Hair follicle dermal papilla cell (primary cell): ENCODE results near the gene SYNGR4. TPM values are rescaled to one million over a fixed set of nuclear protein-coding genes. Genes with fewer than 3 reads are reported as not detected.

Experiments
- total RNA-seq: library from RNA; depleted of rRNA; stranded (reverse); fragments of >200 nt; gene quantifications from 2 replicates; pipeline ENCODE4 v1.2.3, GENCODE V29; 2012

The SYNGR4 gene, protein sequence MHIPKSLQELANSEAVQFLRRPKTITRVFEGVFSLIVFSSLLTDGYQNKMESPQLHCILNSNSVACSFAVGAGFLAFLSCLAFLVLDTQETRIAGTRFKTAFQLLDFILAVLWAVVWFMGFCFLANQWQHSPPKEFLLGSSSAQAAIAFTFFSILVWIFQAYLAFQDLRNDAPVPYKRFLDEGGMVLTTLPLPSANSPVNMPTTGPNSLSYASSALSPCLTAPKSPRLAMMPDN
- not detected in 2 replicates for total RNA-seq

DNA sequence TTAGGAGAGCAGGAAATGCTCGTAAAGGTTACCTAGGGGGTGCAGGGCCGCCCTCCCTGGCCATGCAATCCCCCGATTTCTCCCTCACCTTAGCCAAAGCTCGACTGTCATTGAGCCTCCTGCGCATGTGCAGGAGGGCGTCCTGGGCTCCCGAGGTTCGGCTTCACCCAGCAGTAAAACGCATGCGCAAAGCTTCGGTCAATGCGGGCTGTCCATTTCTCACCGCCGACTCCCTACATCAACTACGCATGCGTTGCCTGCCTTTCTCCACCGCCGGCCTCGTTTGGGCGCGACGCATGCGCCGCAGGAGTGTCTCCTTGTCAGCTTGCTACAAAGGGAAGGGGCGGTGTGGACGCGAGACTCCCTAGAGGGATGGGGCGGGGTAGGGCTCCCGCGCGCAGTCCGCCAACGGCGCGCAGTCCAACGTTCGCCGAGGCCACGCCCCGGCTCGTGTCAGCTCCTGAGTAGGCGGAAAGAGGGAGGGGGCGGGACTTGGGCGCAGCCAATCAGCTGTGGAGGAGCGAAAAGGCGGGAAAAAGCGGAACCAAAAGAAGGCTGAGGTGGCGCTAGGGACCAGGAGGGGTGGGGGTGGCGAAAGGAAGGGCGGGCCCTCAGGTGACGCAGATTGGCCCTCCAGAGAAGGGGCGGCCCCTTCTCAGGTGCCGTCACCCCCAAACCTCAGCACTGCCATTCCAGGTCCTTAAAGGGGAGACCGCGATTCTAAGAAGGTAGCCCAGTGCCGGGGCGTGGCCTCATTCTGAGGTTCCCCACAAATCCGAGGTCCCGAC is at the start of gene SYNGR4, which contains the start of gene TMEM143:
TSS of gene SYNGR4 (plus strand) at position 558 of the 788 bp plus-strand sequence. CDS start 1,476 bp downstream, outside the sequence.
TSS of gene TMEM143 (minus strand) at position 131 of the 788 bp plus-strand sequence. CDS start at position 111, 20 bp downstream.

DNA sequence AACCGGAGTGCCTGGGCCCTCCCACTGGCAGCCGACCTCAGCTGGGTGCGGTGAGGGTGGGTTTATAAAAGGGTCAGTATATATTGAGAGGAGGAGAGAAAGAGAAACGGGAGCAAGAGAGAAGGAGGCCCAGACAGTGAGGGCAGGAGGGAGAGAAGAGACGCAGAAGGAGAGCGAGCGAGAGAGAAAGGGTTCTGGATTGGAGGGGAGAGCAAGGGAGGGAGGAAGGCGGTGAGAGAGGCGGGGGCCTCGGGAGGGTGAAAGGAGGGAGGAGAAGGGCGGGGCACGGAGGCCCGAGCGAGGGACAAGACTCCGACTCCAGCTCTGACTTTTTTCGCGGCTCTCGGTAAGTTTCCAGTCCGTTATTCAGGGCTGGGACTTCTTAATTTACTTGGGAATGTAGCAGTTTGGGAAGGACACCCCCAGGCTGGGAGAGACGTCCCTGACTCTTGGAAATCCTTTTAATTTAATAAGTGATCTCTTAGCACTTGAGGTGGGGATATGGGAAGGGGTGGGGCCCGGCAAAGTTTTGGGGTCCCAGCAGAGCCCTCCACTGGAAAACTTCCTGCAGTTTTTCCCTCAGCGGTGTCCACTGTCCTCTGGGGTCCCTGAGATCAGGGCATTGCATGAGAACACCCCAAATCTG is 38.8 kb upstream of the SYNGR4 start, which contains the start of gene EMP3:
TSS of gene EMP3 (plus strand) at position 288 of the 646 bp plus-strand sequence. CDS start 1,293 bp downstream, outside the sequence.

DNA sequence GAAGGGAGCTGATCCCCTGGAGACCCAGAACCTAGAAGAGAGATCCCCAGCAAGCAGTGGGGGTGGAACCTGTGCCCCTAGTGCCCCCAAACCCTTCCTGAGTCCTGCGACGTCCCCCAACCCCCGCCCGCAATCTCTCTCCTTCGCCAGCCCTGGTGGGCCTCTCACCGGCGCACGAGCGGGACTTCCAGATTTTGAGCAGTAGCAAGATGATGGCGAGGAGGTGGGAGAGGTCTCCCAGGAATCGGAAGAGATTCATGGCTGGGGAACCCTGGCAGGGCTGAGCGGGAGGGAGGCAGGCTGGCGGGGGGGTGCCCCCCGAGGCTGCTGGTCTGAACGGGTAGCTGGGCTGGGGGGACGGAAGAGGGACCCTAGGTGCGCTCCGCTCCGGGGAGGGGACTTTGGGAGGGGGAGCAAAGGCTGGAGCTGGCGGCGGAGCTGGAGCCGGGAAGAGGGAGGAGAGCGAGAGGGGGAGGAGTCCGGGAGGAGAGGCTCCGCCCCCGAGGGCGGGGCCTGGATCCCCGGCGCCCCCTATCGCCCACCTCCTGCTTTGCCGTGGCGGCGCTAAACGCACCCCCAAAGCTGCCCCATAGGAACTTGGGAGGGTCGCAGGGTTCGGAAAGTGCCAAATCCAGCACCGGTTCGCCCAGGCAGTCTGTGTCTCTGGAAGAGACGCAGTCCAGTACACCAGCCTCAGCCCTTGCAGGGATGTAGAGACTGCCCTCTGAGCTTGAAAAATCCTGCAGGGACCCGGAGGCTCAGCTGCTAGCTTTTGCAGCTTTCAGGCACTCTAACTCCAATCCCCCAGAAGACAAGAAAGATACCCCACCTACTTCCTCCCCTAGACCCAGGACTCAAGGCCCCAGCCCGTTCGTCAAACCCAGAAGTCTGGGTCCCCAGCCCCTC is 27.2 kb downstream of the SYNGR4 start, which contains the start of gene KDELR1:
TSS of gene KDELR1 (minus strand) at position 452 of the 906 bp plus-strand sequence. CDS start at position 259, 193 bp downstream.

DNA sequence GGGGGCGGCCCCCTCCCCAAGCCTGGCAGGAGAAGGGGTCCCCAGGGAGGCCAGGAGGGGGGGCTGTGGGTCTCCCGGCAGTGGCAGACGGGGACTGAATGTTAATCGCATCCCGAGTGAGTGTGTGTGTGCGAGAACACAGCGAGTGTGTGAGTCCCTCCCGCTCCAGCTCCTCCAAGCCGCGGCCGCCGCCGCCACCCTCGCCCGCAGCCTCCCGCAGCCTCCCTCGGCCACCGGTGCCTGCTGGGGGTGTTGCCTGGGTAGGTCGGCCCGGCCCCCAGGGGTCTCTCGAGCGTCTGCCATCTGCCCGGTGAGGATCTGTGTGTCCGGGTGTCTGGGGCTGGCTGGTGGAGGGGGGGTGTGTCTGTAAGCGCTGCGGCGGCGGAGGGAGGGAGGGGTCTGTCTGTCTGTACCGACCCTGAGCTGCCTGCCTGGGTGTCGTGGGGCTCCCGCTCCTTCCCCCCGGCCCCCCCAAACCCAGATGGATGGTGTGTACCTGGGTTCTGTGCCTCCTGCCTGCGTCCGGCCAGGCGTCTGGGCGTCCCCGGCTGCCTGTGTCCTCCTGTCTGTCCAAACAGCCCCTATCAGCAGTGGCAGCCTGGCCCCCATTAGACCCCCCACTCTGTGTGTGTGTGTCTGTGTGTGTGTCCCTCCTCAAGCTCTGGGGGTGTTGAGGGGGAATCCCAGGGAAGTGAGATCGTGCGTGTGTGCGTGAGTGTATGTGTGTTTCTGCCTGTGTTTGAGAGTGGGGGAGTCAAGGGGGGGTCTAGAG is 29.6 kb downstream of the SYNGR4 start, which contains the start of gene GRIN2D:
TSS of gene GRIN2D (plus strand) at position 110 of the 772 bp plus-strand sequence. CDS start 4,725 bp downstream, outside the sequence.

Other genes with a start within 250 kb of the SYNGR4 start
- gene LIG1, start 194.0 kb upstream of the SYNGR4 start, total RNA-seq = 6.3 and 7.5 TPM in 2 replicates
- gene ZSWIM9, start 193.7 kb upstream of the SYNGR4 start, total RNA-seq = 2.4 and 3.1 TPM in 2 replicates
- gene CARD8, start 108.5 kb upstream of the SYNGR4 start, total RNA-seq = 23.0 and 25.0 TPM in 2 replicates
- 0.24 and 0.32 TPM in 2 replicates for gene ZNF114, start 94.3 kb upstream of the SYNGR4 start, total RNA-seq
- gene EMP3, start 38.8 kb upstream of the SYNGR4 start, total RNA-seq = 69.1 and 109 TPM in 2 replicates
- 4.7 and 9.6 TPM in 2 replicates for gene TMEM143, start 427 bp upstream of the SYNGR4 start, total RNA-seq
- gene KDELR1, start 27.2 kb downstream of the SYNGR4 start, total RNA-seq = 102 and 121 TPM in 2 replicates
- gene GRIN2D, start 29.3 kb downstream of the SYNGR4 start, total RNA-seq = 0.49 and 0.65 TPM in 2 replicates
- gene GRWD1, start 81.6 kb downstream of the SYNGR4 start, total RNA-seq = 30.2 and 31.0 TPM in 2 replicates
- 0.49 and 0.81 TPM in 2 replicates for gene KCNJ14, start 91.2 kb downstream of the SYNGR4 start, total RNA-seq
- 35.8 and 40.4 TPM in 2 replicates for gene CYTH2, start 105.0 kb downstream of the SYNGR4 start, total RNA-seq
- gene LMTK3, start 147.5 kb downstream of the SYNGR4 start, total RNA-seq = under 0.01 and 0.36 TPM in 2 replicates
- gene SULT2B1, start 187.8 kb downstream of the SYNGR4 start, total RNA-seq = 0.36 TPM in 1 of 2 replicates, not detected in the other
- not detected in 2 replicates for gene SPACA4, start 242.4 kb downstream of the SYNGR4 start, total RNA-seq